Pons (tissue), 1 donor: Measurements from ENCODE around the gene IGBP1.
"Not testable (repeated sequence)": the region's sequence is repeated elsewhere in the genome, so short reads cannot be mapped to it uniquely, and the experiment has no call there.

Experiments used
- DNase-seq: peaks from one replicate; pipeline ENCODE4 v3.0.0-alpha.2; 2016; ENCODE audit warnings: low spot score

IGBP1 gene

DNA sequence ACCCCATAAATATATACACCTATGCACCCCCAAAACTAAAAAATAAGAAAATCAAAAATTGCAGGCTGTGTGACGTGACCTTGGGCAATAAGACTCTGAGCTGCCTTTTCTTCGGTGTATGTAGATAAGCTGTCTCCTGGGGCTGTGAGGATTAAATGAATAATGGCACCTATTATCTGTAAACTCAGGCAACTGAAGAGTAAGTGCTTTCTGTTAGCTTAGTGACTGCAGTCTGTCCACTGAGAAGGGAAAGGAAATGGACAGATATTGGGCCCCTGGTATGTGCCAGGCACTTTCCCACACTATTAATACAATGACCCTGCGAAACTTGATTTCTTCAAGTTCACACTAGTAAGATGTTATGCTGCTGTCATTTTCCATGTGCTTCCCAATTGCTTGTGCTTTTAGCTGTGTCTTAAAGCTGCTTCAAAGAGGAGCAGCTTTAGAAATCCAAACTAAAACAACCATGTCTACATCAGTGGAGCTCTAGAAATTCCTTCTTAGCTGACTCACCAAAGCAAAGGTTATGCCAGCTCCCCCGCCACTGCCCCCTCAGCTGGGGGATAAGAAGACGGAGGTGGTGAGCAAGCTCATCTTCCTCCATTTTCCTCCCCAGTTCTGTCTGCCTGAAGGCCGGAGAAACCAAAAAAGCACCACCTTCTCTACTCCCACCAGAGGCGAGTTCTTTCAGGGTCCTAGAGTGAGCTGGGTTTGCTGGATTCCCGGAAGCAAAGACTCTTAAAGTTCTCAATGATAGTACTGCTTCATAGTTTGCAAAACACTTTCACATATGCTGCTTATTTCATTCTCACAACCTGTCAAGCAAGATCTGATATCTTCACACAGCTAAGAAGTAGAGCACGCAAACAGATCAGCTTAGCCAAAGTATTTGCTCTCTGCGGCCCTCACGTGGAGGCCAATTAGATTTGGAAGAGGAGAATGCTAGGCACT, 35.3 kb downstream of the IGBP1 start:
- DNase-seq, result no peak

DNA sequence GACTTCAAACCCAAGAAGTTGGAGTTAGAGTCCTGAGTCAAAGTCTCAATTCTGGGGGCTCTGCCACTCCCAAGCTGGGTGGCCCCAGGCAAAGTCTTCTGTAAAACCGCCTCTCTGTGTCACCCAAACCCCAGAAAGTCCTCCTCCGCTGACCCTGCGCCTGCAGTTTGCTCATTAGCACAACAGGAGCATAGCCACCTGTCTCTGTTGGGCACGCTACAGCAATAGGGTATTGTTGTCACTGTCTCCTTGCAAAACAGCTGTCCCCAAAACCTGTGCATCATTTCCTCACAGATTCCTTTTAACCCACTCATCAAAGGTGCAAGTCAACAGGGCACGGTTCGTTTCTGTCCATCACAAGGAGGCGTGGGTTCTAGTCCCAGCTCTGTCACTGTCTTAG, 36.0 kb downstream of the IGBP1 start:
- no peak for DNase-seq

DNA sequence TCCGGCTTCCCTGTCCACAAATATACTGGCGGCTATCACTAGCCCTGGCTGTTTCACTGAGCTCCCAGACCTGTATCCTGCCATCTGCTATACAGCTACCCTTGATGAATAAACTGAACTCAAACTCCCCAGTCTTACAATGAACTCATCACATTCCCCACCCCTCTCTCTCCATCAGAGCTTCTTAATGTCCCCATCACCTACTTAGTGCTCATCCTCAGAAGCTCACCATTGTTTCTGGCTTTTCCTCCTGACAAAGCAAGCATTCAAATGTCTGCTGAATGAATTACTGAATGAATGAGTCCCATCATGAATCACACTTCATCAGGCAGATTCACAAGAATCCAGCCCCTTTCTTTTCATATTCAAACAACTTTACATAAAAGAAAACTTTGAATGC, 38.4 kb downstream of the IGBP1 start:
- peak; percentile 48 for DNase-seq

DNA sequence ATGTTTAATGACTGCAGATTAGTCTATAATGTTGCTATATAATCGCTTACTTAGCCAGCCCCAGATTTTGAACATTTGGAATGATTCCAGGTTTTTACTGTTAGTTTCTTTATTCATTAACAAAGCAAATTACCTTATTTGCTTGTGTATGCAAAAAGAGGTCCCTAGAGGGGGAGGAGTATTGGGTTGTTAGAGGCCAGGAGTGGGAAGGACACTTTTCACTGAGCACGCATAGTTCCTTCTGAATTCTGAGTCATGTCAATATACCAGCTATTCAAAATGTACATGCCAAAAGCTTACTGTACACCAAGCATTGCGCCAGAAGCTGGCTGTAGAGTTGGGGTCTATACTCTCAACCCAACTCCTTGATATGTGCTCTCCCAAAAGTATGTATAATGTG, 39.0 kb downstream of the IGBP1 start:
- no peak for DNase-seq

DNA sequence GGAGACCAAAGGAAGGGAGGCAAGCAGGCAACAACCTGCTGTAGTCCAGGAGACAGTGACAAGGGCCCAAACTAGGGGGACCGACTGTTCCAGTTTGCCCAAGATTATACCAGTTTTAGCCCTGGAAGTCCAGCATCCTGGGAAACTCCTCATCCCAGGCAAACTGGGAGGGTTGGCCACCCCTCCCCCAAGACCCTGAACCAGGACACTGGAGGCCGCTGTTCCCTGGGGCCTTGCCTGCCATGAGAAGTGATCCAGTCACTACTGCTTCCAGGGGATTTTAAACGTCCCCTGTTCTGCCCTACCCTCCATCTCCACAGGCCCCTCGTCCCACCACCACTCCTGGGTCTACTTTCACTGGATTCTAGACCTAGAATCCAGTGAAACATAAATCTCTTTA, 39.7 kb downstream of the IGBP1 start:
- DNase-seq, result no peak

DNA sequence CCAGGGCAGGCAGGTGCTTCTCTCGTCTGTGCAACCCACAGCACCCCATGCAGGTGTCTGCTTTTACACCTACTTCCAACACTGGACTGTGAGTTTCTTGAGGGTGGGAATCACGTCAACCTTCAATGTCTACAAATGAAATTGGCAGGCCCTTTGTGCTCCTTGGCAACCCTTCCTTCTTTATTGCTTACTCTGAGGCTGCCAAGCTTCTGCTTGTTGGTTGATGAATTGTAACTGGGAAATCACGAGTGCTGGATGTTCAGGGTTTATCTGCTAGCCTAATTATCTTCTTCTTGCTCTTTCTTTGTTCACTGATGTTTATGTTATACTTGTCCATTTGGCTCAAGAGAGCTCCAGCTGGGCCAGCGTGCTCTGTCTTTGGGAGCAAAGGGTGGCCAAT, 41.5 kb downstream of the IGBP1 start:
- DNase-seq, result no peak

DNA sequence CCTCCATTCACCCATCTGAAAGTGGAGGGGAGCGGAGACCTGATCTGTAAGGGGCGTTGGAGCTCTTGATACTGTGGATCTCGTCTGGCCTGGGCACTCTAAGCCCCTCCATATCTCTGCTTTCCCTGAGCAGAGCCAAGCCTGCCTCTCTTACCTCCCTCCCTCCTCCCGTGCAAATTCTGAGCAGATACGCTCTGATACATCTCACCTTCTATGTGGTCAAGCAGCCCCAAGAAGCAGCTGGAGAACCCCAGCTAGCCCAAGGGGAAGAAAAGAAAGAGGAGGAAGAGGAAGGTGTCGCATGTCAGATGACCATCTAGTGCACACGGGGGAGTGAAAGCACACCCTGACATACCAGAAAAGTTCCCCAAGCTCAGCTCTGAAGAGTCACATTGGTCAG, 42.1 kb downstream of the IGBP1 start:
- DNase-seq, result no peak

DNA sequence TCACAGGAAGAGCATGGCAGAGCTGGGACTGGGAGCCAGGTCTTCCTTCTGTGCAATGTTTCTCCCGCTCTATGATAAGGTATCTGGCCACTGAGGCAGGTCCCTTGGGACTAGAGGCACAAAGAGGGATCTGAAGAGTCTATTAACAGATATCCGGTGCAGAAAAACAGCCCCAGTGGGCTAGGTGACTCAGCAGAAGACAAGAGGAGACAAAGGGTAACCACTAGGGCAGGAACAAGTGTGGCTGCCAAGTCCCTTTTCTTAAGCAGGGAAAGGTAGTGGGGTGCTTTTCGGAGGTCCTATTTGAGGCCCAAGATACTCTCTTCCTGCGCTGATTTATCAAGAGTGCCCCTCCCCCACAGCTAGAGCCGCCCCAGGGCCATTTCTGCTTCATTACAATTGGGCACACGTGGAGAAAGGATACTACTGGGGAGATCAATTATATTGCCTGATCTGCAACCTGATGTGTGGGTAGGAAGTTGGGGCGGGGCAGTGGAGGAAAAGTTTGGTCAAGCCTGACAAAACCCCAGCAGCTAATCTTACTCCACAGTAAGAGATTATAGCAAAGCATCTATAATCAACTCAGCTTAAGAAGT, 43.8 kb downstream of the IGBP1 start, which contains the start of gene DGAT2L6:
DGAT2L6 (plus strand) TSS at position 546 of the 596 bp plus-strand sequence. CDS start 100 bp downstream, outside the sequence.
- no peak for DNase-seq

DNA sequence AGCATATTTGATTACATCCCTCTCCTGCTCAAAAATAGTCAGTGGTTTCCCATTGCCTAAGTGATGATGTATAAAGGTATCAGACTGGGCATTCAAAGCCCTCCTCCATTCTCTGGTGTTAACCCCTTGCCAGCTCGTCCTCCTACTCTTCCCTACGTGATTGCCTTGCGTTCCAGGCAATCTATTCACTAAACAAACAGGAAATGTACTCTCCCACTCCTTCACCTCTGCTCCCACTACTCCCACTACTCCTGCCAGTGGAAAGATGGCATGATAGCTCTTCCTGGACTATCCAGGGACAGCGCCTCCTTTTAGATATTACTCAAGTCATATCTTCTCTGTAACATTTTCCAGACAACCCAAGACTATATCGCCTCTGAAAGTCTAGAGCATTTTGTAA, 49.8 kb downstream of the IGBP1 start:
- DNase-seq, result no peak

DNA sequence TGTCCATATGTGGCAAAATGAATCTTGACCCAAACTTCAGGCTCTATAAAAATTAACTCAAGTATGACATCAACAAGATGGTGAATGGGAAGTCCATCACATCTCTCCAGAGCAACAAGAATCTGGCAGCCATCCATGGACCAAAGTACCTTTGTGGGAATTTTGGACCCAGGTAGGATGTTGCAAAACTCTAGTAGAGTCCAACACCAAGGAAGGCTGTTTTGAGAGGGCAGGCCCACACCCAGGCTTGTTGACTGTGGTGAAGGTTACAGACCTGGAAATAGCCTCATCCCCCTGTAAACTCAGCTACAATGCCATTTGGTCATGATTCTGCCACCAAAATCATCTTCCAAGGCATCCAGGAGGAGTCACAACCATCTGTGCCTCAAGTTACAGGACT, 57.0 kb downstream of the IGBP1 start:
- no peak for DNase-seq

DNA sequence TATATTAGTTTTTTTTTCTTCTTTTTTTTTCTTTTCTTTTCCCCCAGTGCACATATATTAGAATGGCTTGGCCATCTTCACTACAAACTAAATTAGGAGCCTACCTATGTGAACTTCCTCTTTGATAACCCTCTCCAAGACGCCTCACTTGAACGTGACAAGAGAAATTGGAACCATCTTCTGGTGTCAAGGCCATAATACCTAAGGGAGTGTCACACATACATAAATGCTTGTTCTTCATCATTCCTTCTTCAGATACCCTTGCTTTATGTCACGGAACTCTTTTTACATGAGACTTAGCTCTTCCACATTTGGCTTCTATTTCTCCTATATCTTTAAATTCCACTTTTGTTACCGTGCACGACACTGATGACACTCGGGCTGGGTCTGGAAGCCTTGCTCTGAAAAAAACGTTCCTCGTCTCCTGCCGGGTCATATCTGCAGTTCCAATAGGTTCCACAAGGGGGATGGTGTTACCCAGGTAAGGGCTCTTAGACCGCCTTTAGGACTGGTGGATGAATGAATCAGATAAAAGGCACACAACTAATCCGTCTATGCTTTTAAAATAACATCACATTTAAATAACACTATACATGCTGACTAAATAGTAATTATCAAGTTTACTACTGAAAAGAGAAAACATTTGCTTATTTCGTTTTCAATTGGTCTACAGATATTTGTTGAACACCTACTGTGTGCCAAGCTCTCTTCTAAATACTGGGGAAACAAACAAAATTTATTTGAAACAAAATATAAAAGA, 63.9 kb downstream of the IGBP1 start:
- peak; percentile 4 for DNase-seq

DNA sequence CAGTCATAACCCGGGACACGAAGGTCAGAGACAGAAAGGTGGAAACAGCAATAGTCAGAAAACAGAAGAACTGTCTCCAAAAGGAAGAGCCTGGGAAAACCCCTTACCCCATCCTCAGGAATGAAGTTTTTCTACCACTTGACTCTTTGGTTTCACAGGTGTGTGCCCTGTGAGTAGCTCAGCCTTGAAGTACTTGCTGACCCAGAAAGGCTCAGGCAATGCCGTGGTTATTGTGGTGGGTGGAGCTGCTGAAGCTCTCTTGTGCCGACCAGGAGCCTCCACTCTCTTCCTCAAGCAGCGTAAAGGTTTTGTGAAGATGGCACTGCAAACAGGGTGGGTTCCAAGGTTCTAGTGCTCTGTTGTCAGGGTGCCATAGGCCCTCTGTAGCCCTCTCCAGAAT, 68.5 kb downstream of the IGBP1 start:
- no peak for DNase-seq

DNA sequence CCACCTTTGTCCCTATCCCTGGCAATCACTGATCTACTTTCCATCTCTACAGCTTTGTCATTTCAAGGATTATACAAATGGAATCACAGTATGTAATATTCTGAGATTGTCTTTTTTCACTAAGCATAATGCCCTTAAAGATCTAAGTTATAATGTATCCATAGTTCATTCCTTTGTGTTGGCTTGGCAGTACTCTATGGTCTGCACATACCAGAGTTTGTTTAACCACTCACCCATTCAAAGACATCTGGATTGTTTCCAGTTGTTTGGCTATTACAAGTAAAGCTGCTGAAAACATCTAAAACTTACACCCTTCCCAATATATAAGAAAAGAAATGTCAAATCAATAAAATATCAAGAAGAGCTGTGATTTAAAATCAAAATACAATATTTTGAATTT, 75.2 kb downstream of the IGBP1 start:
- no peak for DNase-seq

DNA sequence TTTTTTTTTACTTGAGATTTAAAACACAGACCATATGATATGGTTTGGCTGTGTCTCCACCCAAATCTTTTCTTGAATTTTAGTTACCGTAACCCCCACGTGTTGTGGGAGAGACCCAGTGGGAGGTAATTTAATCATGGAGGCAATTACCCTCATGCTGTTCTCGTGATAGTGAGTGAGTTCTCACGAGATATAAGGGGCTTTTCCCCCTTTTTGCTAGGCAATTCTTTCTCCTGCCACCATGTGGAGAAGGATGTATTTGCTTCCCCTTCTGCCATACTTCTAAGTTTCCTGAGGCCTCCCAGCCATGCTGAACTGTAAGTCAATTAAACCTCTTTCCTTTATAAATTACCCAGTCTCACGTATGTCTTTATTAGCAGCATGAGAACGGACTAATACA, 76.3 kb downstream of the IGBP1 start:
- DNase-seq, result not testable (repeated sequence)
